KG1 (cell line): Measurements from ENCODE around the gene ZHX3.

ENCODE experiments used
- DNase-seq: peaks from one replicate; lab custom pipeline; 2025; lab: John Stamatoyannopoulos, UW

Gene ZHX3

DNA sequence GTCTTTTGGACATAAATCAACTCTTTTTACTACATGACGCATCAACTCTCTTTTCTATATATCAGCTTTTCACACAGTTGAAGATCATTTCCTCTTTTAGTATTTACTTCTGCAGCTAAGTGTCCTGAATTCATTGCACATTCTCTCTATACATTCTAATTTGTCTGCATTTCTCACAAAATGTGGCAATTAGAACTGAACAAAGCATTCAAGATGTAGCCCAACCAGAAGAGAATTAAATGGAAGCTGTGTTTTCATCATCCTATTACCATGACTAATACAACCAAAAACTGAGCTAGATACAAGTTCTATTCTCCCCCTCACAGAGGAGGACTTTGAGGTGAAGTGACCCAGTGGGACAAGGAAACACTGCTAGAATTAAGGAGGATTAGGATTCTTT, 93.2 kb downstream of the ZHX3 start:
- DNase-seq = no peak

DNA sequence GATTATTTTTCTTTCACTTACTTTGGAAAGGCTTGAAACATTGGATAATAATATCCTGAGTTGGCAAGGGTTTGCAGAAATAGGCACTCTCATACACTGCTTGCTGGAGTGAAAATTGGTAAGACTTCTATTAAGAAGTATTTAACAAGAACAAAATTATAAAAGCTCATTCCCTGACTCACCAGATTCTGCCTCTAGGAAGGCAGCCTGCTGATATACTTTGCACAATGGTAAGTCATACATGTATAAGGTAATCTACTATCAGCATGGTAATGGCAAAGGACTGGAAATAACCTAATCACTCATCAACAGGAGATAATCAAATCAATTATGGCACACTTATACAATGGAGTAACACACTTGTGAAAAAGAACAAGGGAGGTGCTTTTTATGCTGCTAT, 94.4 kb downstream of the ZHX3 start:
- no peak for DNase-seq

DNA sequence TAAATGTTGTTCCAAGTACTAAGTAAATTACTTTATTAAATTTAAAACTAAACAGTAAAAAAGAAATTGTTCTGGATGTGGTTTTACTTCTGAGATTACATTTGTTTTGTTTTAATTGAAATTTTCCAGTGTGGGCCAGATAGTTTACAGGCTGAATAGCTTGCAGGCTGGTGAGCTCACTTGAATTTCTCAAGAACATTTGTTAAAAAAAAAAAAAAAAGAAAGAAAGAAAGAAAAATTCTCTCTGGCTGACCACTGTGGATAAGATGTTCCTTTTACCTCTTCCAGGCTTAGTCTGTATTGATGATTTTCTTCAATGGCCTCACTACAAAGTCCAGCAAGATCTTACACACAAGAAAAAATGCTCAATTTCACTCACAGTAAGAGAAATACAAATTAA, 94.8 kb downstream of the ZHX3 start:
- DNase-seq = no peak

DNA sequence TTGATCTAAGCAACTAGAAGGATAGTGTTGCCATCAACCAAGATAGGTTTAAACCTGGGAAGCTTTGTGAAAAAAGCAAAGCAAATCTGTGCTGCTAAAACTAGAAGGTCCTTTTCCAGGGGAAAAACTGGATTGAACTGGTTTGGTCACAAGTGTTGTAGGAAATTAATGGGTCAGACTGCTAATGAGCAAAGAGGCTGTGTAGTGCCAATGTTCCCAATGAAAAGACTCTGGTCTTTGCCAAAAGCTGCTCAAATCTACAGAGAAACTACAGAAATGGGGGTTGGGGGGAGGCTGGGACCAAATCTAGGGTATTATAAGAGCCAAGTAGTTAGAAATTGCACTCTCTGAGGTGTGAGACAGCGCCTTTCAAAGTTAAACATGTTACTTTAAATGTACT, 95.2 kb downstream of the ZHX3 start:
- DNase-seq = no peak

DNA sequence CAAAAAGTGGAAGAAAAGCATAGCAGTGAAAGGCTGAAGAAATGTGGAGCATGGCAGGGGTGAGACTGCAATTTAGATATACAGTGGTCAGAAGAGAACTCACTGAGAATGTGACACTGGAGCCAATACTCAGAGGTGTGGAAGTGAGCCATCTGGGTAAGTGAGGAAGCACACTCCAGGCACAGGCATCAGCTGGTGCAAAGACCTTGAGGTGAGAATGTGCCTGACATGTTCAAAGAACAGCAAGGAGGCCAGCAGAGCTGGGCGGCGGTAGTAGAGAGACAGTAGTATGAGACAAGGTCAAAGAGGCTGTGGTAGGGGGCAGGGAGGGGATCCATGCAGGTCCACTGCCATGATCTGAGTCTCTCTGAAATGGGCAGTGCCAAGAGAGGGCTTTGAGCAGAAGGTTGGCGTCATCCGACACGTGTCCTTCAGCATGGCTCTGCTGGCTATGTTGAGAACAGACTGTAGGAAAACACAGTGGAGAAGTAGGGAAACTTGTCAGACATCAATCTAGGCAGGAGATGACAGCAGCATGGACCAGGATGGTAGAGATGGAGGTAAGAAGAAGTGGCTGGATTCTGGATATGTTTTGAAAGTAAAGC, 95.8 kb downstream of the ZHX3 start:
- DNase-seq = no peak

DNA sequence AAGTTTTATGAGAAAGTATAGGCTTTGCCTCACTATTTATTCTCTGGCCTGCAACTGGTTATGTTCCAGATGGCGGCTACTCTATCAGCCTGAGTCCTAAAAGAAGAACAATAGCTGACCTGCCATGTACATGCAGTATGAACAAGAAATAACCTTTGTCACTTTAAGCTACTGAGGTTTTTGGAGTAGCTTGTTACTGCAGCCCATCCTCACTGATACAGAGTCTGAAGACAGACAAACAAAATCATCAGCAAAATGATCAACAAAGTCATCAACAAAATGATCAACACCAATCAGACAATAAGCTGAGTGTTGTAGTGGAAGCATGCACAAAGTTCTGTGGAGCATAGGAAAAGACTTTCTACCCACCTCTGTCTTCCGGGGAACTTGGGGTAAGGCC, 97.7 kb downstream of the ZHX3 start:
- DNase-seq = no peak

DNA sequence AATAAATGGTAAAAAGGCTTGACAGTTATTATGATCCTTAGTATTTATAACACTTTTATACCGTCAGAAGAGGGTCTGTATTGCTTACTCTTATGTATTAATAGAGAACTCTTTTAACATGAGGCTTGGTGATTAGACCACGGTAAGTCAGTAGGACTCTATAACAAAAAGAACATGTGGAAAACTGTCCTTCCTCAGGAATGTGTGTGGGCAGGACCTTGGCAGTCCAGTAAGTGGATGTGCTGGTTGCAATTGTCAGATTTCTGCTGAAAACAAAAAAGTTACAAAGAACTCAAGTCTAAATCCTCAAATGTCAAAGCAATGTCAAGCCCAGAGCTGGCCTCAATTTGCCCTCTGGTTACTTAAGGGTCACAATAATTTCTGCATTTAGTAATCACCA, 99.1 kb downstream of the ZHX3 start:
- DNase-seq = no peak

DNA sequence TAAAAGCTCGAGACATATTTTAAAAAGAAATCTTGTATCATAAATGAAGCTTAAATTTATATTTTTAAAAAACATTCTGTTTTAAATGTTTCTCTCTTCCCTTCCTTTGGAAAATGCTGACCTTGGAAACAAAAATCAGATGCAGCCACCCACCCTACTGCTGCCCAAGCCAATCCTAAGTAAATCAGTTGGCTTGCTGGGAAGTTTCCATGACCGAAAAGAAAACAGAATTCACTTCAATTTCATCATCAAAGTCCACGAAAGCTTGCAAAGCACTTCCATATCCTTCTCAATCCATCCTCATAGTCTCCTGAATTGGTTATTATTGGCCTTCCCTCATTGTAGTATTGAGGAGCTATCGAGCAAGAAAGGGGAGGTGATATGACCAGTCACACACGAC, 100.1 kb downstream of the ZHX3 start:
- DNase-seq = no peak

DNA sequence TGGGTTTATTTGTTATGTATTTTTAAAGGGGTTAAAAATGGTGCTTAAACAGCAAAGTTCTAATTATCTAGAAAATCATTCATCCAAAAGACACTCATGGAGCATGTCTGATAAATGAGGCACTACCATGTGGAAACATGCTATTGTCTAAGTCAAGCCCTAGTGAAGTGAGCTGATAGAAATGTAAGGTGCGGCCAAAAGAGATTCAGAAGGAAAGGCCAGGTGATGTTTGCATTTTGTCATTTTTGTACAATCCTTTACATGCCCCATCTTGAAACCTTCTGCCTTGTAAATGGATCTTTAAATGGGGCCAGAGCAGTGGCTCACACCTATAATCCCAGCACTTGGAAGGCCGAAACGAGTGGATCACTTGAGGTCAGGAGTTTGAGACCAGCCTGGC, 102.9 kb downstream of the ZHX3 start:
- no peak for DNase-seq

DNA sequence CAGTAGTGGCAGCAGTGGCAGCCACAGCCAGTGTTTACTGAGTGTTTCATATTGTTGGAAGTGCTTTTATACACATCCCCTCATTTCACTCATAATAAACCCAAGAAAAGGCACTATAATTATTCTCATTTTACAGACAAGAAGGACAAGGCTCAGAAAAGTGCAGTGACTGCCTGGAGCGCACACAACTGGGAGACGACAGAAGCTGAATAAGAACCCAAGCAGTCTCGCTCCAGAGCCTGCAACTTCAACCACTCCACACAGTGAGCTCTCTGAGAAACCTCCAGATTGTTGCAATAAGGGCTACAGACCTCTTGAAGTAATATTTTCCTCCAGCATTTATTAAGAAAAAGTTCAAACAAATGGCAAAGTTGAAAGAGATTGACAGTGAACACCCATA, 103.3 kb downstream of the ZHX3 start:
- DNase-seq = no peak

DNA sequence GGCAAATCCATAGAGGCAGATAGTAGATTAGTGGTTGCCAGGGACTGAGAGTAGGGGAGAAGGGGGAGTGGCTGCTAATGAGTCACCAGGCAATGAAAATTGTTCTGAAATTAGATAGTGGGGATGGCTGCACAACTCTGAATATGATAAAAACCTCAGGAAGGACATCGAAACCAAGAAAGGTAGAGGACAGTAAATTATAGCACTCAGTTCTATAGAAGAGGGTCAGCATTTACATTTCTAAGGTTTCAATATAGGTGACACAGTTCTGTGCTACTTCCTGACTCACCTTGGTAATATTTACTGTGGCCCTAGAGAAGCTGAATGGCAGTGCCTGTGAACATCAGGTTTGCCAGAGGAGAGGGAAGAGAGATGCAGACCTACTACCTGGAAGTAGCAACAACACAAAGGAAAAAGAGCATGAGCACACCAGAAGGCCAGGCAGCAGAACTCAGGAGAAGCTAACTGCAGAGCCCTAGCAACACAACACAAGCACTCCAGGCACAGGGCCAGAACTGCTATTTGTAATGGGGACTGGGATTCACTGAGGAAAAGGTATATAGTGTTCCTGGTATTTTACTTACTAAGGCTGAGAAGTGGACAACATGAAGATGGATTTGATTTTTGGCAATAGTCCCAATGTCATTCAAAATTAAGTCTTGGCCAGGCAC, 104.2 kb downstream of the ZHX3 start:
- no peak for DNase-seq

DNA sequence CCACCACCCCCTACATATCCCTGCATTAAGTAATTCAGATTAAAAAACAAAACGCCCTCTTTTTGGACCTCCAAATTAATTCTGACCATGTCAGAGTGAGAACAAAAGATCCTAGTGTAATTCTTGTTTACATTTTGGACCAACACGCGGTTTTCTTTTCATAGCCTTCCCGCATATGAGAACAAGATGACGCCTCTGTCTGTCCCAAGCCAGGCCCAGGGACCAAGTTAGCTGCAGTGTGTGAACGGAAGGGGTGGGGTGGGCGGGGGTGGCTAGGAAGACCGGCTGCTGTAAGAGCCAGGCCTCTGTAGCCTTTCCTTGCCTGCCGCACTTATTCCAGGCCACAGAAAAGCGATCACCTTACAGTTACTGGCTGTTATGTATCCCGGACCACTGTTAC, 112.2 kb downstream of the ZHX3 start:
- DNase-seq = no peak

DNA sequence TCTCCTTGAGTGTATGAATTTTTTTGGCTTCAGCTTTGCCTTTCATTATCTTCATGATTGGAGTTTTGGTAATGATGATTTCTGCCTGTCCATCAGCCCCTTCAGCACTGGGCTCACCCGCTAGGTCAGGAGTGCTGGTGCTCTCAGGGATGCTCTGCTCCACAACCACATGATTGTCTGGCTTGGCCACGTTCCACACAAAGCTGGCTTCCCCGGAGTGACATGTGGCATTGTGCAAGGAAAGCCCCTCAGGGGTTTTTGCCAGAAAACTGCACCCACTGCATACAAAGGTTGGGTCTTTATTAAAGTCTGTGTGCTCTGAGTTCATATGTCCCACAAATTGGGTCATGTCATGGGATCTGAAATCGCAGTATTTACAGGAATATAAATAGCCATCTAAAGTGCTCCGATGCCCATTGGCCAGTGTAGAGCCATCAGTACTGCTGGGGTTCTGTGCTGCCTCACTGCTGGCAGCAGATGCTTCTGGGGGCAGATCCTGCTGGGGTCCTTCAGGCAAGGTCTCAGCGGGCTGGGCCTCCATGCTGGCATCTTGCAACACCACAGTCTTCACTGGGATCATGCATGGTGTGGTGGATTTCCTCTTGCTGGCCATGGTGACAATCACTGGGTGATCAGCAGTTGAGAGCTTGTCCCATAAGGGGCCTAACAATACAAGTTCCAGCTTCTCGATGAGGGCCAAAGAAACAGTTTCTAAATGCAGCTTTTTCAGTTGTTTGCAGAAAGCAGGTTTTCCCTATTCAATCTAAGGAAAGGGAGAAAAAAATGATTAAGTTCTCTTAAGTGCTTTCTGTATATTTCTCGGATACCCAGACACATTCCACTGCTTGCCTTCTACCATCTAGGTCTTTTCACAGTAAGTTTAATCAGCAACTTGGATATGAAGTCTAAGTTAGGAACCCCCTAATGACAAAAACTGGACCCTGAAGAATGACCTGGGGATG, 112.9 kb downstream of the ZHX3 start:
- no peak for DNase-seq

DNA sequence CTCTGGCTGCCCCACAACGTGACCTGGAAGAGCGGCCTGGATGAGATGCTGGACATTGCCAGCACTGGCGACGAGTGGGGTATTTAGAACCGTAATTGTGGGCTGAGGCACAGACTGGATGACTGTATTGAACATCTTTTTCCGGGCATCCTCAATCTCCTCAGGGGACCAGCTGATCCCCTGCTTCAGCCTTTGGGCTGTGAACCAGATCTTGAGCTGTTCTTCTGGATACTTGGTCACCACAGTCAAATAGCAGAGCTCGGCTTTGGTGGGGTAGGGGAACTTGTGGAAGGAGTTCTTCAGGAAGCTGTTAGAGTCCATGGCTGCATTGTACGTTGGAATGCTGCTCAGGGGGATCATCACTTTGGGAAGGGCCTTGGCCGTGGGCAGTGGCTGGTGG, 113.9 kb downstream of the ZHX3 start:
- no peak for DNase-seq

DNA sequence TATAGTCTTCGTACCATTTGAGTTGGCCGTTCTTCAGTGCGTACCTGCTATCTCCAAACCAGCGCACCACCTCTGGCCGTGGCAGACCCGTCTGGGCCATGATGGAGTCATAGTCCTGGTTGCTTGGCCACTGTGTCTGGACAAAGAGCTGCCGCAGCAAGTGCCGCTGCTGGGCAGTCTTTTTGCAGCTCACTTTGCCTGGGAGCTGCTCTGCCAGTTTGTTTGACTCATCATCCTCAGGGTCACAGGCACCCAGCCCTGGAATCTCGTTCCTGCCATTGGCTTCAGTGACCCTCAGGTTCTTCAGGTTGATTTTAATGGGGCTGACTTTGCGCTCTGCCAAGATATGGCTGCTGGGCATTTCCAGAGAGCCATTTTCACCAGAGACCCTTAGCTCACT, 115.1 kb downstream of the ZHX3 start:
- DNase-seq = no peak

DNA sequence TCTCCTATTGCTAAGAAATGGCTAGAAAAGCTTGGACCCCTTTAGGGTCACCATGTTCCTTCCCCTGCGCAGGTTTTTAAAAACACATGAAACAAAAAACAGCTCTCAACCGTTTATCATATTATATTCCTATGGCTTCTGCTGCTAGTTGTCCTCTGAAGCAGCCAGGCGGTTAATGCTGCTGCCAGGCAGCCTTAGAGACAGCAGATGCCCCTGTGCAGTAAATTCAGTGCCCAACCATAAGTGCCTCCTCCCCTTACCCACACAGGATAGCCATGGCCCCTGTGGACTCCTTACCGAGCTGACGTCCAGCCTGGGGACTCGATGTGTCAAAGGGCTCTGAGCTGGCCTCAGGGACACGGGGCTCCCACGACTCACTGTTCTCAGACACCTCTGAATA, 115.8 kb downstream of the ZHX3 start:
- no peak for DNase-seq

DNA sequence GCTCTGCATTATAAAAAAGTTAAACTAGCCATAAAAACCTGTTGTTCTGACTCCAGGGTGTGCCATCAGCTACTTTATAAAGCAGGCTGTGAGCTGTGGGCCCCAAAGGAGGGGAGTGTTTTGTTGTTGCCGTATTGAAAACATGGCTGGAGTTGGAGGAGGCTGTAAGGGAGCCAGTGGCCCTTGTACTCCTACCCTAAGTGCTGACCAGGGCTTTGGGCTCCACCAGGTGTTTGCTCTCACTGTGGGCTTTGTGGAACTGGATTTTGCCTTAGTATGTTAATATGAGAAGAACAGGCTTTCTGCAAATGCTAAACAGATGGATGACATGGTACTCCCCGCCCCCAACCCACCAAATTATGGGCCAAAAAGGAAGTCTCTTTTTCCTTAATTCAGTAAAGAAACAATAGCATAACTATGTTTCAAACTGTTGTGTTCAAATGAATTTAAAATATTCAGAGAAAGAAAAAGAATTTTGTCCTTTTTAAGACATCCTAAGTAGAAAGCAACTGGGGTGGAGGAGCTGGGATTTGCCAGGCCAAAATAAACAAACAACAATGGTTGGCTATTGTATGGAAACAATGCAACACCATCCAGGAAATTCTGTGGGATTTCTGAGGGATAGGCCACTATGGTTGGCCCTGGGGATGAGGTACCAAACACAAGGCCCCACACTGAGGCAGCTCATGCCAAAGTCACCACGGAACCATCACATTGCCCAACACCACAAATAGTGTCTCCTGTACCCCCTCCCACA, 116.9 kb downstream of the ZHX3 start:
- DNase-seq = no peak

DNA sequence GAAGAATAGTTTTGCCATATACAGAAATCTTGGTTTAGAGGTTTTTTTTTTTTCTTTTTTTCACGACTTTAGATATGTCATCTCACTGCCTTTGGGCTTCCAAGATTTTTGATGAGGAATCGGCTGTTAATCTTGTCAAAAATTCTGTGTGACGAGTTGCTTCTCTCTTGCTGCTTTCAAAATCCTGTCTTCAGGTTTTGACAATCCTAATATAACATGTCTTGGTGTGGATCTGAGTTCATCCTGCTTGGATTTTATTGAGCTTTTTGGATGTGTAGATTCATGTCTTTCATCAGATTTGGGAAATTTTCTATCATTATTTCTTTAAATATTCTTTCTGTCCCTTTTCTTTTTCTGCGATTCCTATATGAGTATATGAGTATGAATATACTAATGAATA, 119.1 kb downstream of the ZHX3 start:
- no peak for DNase-seq

DNA sequence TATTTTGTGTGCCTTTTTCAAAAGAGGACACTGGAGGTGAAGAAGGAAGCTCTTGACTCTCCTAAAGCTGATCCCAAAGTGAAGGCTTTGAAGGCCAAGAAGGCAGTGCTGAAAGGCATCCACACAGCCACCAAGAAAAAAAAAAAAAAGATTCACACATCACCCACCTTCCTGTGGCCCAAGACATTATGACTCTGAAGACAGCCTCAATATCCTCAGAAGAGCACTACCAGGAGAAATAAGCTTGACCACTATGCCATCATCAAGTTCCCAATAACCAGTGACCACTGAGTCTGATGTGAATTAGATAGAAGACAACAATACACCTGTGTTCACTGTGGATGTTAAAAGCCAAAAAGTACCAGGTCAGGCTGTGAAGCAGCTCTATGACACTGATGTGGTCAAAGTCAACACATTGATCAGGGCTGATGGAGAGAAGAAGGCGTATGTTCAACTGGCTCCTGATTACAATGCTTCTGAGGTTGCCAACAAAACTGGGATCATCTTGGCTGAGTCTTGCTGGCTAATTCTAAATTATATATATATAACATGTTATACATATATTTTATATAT, 120.8 kb downstream of the ZHX3 start:
- no peak for DNase-seq

DNA sequence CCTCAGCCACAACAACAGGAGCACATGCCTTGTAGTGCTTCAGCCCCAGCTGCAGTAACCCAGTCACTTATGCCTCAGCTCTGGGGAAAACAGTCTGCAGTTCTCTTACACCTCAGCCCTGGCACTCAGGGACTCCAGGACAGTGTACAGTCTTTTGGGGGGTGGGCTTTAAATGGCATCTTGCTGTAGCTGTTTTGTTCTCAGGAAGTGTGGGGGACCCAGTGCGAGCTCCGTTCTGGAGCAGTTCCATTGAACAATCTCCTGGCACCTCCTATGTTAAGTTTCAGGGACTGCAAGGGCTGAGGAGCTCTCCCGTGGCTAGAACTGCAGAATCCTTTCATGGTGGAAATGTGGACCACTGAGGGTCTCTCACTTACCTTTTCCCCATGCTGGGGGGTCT, 125.0 kb downstream of the ZHX3 start:
- no peak for DNase-seq

DNA sequence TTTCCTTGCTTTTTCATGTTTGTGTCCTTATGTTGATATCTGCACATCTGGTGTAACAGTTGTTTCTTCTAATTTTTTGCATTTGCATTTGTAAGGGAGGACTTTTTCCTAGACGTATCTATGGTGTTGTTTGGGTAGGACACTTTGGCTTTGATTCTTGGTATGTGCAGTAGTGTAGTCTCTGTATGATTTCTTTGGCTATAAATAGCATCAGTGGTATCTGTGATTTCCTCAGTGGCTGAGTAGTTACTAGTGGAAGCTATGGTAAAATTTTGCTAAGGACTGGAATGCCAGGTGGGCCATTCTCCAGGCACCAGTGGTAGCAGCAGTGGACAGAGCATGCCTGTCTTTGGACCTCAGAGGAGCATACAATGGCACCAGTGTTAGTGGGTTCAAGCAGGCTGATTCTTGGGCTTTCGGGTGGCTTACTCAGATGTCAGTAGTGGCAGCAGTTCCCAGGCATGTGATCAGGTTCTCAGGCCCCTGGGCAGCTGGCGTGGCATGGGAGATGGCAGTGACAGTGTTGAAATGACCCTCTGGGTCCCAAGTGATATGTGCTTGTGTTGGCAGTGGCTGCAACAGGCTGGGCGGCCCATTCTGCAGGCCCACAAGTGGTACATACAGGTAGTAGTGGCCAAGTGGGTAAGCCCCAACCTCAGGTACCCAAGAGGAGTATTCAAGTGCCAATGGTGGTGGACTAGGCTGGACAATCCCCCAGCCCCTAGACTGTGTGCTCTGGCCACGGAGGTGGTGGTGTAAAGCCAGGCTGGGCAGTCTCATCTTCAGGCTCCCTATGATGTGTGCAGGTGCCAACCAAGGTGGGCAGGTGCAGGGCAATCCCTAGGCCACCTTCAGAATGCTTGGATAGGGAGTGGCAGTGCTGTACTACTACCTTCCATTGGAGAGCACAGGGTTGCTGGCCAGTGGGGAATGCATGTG, 125.7 kb downstream of the ZHX3 start:
- DNase-seq = no peak
